B cell (primary cell): Measurements from ENCODE around the gene USP1.

ENCODE experiments used
- CTCF ChIP-seq: fragments of 200-600 bp; IDR thresholded peaks from one replicate; pipeline ENCODE4 v1.8.0; 2022; ENCODE audit warnings: antibody characterized with exemption, mild to moderate bottlenecking
- EZH2 ChIP-seq: IDR thresholded peaks from 2 replicates; pipeline ENCODE4 v1.6.1; 2012; ENCODE audit warnings: borderline replicate concordance, low read depth, mild to moderate bottlenecking, moderate library complexity, low read length; ENCODE audit not compliant: insufficient read depth, poor library complexity, severe bottlenecking

GRCh38 chr1:62423580-62424242 is 13.1 kb upstream of the USP1 start:
- TF ChIP-seq CTCF (no peak), EZH2 (no peak)
